Neural crest cell (in vitro differentiated cells): ENCODE measurements around the gene FILIP1L. TPM values are rescaled to one million over a fixed set of nuclear protein-coding genes. Genes with fewer than 3 reads are reported as not detected.

Experiments used
- DNase-seq: peaks from one replicate; pipeline ENCODE4 v3.0.0; 2021; ENCODE audit warnings: low read depth, mixed read lengths, low spot score
- H3K27ac Mint-ChIP-seq: one replicate; pipeline ENCODE4 v1.8.0; 2021; ENCODE audit warnings: mild to moderate bottlenecking, mixed read lengths; ENCODE audit not compliant: unreplicated experiment
- H3K27me3 Mint-ChIP-seq: 2 replicates; pipeline ENCODE4 v1.8.0; 2021; ENCODE audit warnings: low read depth, mild to moderate bottlenecking, mixed read lengths
- H3K36me3 Mint-ChIP-seq: 2 replicates; pipeline ENCODE4 v1.8.0; 2021; ENCODE audit warnings: low read depth, mild to moderate bottlenecking, mixed read lengths
- H3K4me1 Mint-ChIP-seq: 2 replicates; pipeline ENCODE4 v1.8.0; 2021; ENCODE audit warnings: mixed read lengths
- H3K4me3 Mint-ChIP-seq: one replicate; pipeline ENCODE4 v1.8.0; 2021; ENCODE audit warnings: mild to moderate bottlenecking, mixed read lengths
- H3K9me3 Mint-ChIP-seq: 2 replicates; pipeline ENCODE4 v1.8.0; 2021; ENCODE audit warnings: mixed read lengths
- total RNA-seq: library from RNA; stranded (reverse); gene quantifications from 2 replicates; pipeline ENCODE4 v1.2.1, GENCODE V29; 2021
- TF ChIP-seq, protein P1 (sequence below): fragments of 200-600 bp; sonication (generic); conservative IDR thresholded peaks from 2 replicates; pipeline ENCODE4 v1.5.0; 2021; ENCODE audit warnings: antibody characterized with exemption, mild to moderate bottlenecking

FILIP1L gene
- total RNA-seq, 1 donor from 2014 or later: 9.8 TPM

DNA sequence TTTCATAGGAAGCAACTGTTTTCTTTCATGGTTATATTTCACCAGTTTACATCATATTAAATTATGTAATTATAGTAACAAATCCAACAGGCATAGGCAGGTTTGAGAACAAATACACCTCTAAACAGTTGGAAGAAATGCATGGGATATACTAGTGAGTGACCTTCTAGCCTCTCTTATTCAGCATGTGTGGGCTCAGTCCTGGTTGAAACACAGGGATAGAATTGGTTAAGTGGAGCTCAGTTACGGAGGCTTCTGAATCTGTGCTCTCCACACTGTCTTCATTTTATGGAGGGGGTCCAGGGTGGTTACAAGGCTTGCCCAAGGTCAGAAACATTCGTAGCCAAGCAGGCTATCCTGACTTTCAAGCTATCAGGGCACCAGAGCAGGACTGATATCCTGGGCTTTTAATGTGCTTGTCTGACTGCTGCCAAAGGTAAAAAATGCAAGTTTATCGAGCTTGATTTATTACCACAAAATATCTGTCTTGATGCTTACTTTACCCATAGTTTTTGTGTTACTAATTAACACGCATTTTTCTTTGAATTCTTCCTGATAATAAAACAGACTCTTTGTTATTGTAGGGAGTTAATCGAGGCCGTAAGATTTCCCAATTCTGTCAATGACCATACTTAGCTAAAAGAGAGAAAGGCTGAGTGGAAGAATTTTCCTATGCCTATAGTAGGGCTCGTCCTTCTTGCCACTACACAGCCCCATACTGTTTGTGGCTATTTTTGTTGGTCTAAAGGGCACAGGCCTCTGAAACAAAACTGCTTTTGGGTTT is 89.6 kb downstream of the FILIP1L start:
- no peaks in the 10 kb centered on the region for H3K36me3 Mint-ChIP-seq
- H3K4me3 Mint-ChIP-seq: no peak overlapping the region
- H3K27me3 Mint-ChIP-seq: no peaks in the 10 kb centered on the region
- no peak for DNase-seq
- no peaks in the 10 kb centered on the region for H3K4me1 Mint-ChIP-seq
- peak overlapping the region; percentile 9 for H3K27ac Mint-ChIP-seq
- TF ChIP-seq, protein P1, sequence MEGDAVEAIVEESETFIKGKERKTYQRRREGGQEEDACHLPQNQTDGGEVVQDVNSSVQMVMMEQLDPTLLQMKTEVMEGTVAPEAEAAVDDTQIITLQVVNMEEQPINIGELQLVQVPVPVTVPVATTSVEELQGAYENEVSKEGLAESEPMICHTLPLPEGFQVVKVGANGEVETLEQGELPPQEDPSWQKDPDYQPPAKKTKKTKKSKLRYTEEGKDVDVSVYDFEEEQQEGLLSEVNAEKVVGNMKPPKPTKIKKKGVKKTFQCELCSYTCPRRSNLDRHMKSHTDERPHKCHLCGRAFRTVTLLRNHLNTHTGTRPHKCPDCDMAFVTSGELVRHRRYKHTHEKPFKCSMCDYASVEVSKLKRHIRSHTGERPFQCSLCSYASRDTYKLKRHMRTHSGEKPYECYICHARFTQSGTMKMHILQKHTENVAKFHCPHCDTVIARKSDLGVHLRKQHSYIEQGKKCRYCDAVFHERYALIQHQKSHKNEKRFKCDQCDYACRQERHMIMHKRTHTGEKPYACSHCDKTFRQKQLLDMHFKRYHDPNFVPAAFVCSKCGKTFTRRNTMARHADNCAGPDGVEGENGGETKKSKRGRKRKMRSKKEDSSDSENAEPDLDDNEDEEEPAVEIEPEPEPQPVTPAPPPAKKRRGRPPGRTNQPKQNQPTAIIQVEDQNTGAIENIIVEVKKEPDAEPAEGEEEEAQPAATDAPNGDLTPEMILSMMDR: no peak
- H3K9me3 Mint-ChIP-seq: no peaks in the 10 kb centered on the region

- Mint-ChIP-seq H3K36me3 (no peaks in the 10 kb centered on the region), H3K4me3 (no peak overlapping the region), H3K27me3 (no peaks in the 10 kb centered on the region), H3K27ac (no peak overlapping the region), H3K4me1 (no peaks in the 10 kb centered on the region), H3K9me3 (no peaks in the 10 kb centered on the region)
- TF ChIP-seq, protein P1: no peak
- DNase-seq: no peak
These were observed 90.7 kb downstream of the FILIP1L start for GRCh38 chr3:100023595-100023994.

- H3K36me3 Mint-ChIP-seq: no peaks in the 10 kb centered on the region
- TF ChIP-seq, protein P1: no peak
- no peak overlapping the region for H3K27ac Mint-ChIP-seq
- no peaks in the 10 kb centered on the region for H3K4me1 Mint-ChIP-seq
- H3K4me3 Mint-ChIP-seq: no peak overlapping the region
- no peak for DNase-seq
- no peaks in the 10 kb centered on the region for H3K27me3 Mint-ChIP-seq
- no peaks in the 10 kb centered on the region for H3K9me3 Mint-ChIP-seq
These were observed 91.2 kb downstream of the FILIP1L start for GRCh38 chr3:100023150-100023549.

GRCh38 chr3:100022506-100022905 is 91.8 kb downstream of the FILIP1L start:
- no peaks in the 10 kb centered on the region for H3K27me3 Mint-ChIP-seq
- H3K36me3 Mint-ChIP-seq: peaks cover under 1% of the 10 kb centered on the region
- H3K27ac Mint-ChIP-seq: no peak overlapping the region
- no peak for DNase-seq
- H3K4me1 Mint-ChIP-seq: no peaks in the 10 kb centered on the region
- no peaks in the 10 kb centered on the region for H3K9me3 Mint-ChIP-seq
- TF ChIP-seq, protein P1: no peak
- H3K4me3 Mint-ChIP-seq: no peak overlapping the region

GRCh38 chr3:100020876-100021644 is 93.2 kb downstream of the FILIP1L start:
- TF ChIP-seq, protein P1: no peak
- H3K27ac Mint-ChIP-seq: no peak overlapping the region
- no peaks in the 10 kb centered on the region for H3K27me3 Mint-ChIP-seq
- no peak for DNase-seq
- no peaks in the 10 kb centered on the region for H3K9me3 Mint-ChIP-seq
- no peak overlapping the region for H3K4me3 Mint-ChIP-seq
- no peaks in the 10 kb centered on the region for H3K4me1 Mint-ChIP-seq
- H3K36me3 Mint-ChIP-seq: peaks cover 2% of the 10 kb centered on the region
